ENCODE measurements around the gene ARHGEF28. TPM values are rescaled to one million over a fixed set of nuclear protein-coding genes. Genes with fewer than 3 reads are reported as not detected.

ARHGEF28 gene
- total and polyA plus RNA-seq, 2 of the 4 experiments (the other 2 are of a cell fraction): 3.6 to 16.0 TPM

DNA sequence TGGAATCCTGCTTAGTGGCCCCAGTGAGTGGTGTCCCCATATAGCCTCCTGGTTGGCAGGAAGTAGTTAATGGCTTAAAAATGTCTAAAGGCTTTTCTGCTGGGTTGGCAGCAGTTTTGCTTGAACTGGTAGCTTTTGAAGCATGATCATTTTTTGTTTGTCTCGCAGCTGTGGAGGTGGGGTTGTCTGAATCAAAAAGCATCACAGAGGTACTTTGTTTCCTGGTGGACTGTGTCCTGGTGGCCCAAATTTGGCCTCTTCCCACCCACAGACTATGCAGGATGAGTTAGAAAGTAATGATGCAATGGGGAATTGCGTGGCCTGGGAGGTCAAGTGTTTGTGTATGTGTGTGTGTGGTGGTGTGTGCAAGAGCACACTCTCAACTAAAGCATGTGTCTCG, 322.7 kb downstream of the ARHGEF28 start:
- Histone ChIP-seq H4K91ac (ENCODE audit: insufficient read depth, low read depth, low read length) (no peak overlapping the region), H2BK20ac (ENCODE audit: low read depth, low read length) (no peak overlapping the region), H3K9me3 (ENCODE audit: control insufficient read depth, insufficient read depth, low read length) (peaks cover 5% of the 10 kb centered on the region), H3K27me3 (ENCODE audit: control insufficient read depth, insufficient read depth, low read length) (peaks cover 4% of the 10 kb centered on the region), H3K4me3 (ENCODE audit: insufficient read depth, low read depth, low read length) (no peak overlapping the region), H3K36me3 (ENCODE audit: control insufficient read depth, insufficient read depth, low read length) (no peaks in the 10 kb centered on the region), H3K79me1 (ENCODE audit: low read depth in 1 of 2, low read length in 2 of 2) (no peaks in the 10 kb centered on the region), H4K20me1 (ENCODE audit: insufficient read depth, low read length) (no peaks in the 10 kb centered on the region), H3K4ac (ENCODE audit: low read depth, low read length) (no peak overlapping the region; the same call in 1 of the 2 replicates), H2AK9ac (replicated peaks; ENCODE audit: low read depth, low read length, poor library complexity) (no peak overlapping the region), H2AFZ (replicated peaks; ENCODE audit: low read length, poor library complexity) (no peak overlapping the region), H4K5ac (ENCODE audit: low read depth, low read length) (no peak overlapping the region), H3K27ac (ENCODE audit: insufficient read depth, low read length) (no peak overlapping the region), H3K23ac (ENCODE audit: low read depth, low read length) (no peak overlapping the region), H3K56ac (ENCODE audit: extremely low read depth, insufficient read depth, low read length) (no peak overlapping the region), H3K4me2 (ENCODE audit: low read depth, low read length) (no peak overlapping the region), H3K9me1 (ENCODE audit: insufficient read depth, low read length) (no peaks in the 10 kb centered on the region), H2AK5ac (ENCODE audit: low read depth, low read length) (no peak overlapping the region), H3K18ac (ENCODE audit: low read depth, low read length) (no peak overlapping the region), H4K8ac (ENCODE audit: low read depth in 2 of 2, low read length in 2 of 2) (no peak overlapping the region), H3K9ac (ENCODE audit: low read depth, low read length) (no peak overlapping the region), H3K4me1 (ENCODE audit: control insufficient read depth, insufficient read depth, low read length) (peaks cover 7% of the 10 kb centered on the region), H2BK15ac (ENCODE audit: low read depth, low read length) (no peak overlapping the region), H2BK5ac (ENCODE audit: low read depth, low read length, poor library complexity, severe bottlenecking) (no peak overlapping the region), H2BK120ac (ENCODE audit: low read depth, low read length) (no peak overlapping the region), H3K14ac (replicated peaks; ENCODE audit: low read depth, low read length) (peak overlapping the region; percentile 42; the same call in 1 of the 2 replicates)
- POLR2A ChIA-PET (ENCODE audit: unreplicated experiment): no interaction called here
- DNase-seq: peak; percentile 51
- intact Hi-C loops (cut with micrococcal nuclease): no loop called here
- BruUV-seq (replicated peaks): no TSS peak
- ATAC-seq (ENCODE audit: low read depth): no peak
- in situ Hi-C loops (cut with MboI; ENCODE audit: low sequenced_read_pairs): no loop called here
- WGBS, 2 experiments (ENCODE audit: extremely low coverage in 2 of 2, insufficient read length in 1 of 2): no CpG with 5 or more reads among the region's 3 CpGs
- dilution Hi-C loops (cut with HindIII; ENCODE audit: low sequenced_read_pairs, unreplicated experiment): no loop called here
- no peak for TF ChIP-seq CHD1 (IDR thresholded peaks at IDR 0.05; ENCODE audit: low read depth, low read length)
- peak; percentile 82 for TF ChIP-seq CEBPB (IDR thresholded peaks at IDR 0.05; ENCODE audit: low read depth, low read length)
- TF ChIP-seq, protein P1, sequence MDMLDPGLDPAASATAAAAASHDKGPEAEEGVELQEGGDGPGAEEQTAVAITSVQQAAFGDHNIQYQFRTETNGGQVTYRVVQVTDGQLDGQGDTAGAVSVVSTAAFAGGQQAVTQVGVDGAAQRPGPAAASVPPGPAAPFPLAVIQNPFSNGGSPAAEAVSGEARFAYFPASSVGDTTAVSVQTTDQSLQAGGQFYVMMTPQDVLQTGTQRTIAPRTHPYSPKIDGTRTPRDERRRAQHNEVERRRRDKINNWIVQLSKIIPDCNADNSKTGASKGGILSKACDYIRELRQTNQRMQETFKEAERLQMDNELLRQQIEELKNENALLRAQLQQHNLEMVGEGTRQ (IDR thresholded peaks at IDR 0.05; ENCODE audit: low read depth, low read length): no peak
- CTCF ChIA-PET: no interaction called here
